GM19023 (cell line): ENCODE results near the gene KRTAP10-6.
"Not testable (repeated sequence)": the region's sequence is repeated elsewhere in the genome, so short reads cannot be mapped to it uniquely, and the experiment has no call there.

Experiments
- ATAC-seq: cut with Tn5 transposase; IDR thresholded peaks from one replicate; pipeline ENCODE4 v1.9.1; 2021; ENCODE audit warnings: mild to moderate bottlenecking, moderate library complexity; ENCODE audit not compliant: unreplicated experiment

The KRTAP10-6 gene

GRCh38 chr21:44618504-44618903 lies 26.2 kb upstream of the KRTAP10-6 start:
- no peak for ATAC-seq

- ATAC-seq = no peak
Observed at GRCh38 chr21:44617071-44617501, 24.8 kb upstream of the KRTAP10-6 start.

GRCh38 chr21:44616591-44616926 lies 24.3 kb upstream of the KRTAP10-6 start:
- ATAC-seq = no peak

- no peak for ATAC-seq
Observed at GRCh38 chr21:44615911-44616590, 23.7 kb upstream of the KRTAP10-6 start.

GRCh38 chr21:44615466-44615865 lies 23.2 kb upstream of the KRTAP10-6 start:
- ATAC-seq = no peak

- no peak for ATAC-seq
Observed at GRCh38 chr21:44614961-44615391, 22.7 kb upstream of the KRTAP10-6 start.

GRCh38 chr21:44614161-44614631 lies 21.9 kb upstream of the KRTAP10-6 start:
- ATAC-seq = no peak

- ATAC-seq = no peak
Observed at GRCh38 chr21:44613386-44614155, 21.3 kb upstream of the KRTAP10-6 start.

GRCh38 chr21:44612669-44613229 lies 20.4 kb upstream of the KRTAP10-6 start:
- no peak for ATAC-seq

GRCh38 chr21:44612029-44612486 lies 19.8 kb upstream of the KRTAP10-6 start, which contains the start of gene KRTAP10-8:
Gene KRTAP10-8, plus strand, starts transcription at chr21:44612079. Its CDS starts 22 bp downstream, at chr21:44612101.
- ATAC-seq = no peak

GRCh38 chr21:44611551-44611950 lies 19.2 kb upstream of the KRTAP10-6 start:
- ATAC-seq = no peak

- ATAC-seq = not testable (repeated sequence)
Observed at GRCh38 chr21:44610157-44610843, 18.0 kb upstream of the KRTAP10-6 start.

- no peak for ATAC-seq
Observed at GRCh38 chr21:44609193-44609592, 16.9 kb upstream of the KRTAP10-6 start.

- no peak for ATAC-seq
Observed at GRCh38 chr21:44606495-44606894, 14.2 kb upstream of the KRTAP10-6 start.

- ATAC-seq = no peak
Observed at GRCh38 chr21:44603911-44604310, 11.6 kb upstream of the KRTAP10-6 start.

GRCh38 chr21:44603109-44603875 lies 11.0 kb upstream of the KRTAP10-6 start:
- ATAC-seq = no peak

GRCh38 chr21:44602463-44602850 lies 10.2 kb upstream of the KRTAP10-6 start:
- no peak for ATAC-seq

GRCh38 chr21:44601596-44602462 lies 9.5 kb upstream of the KRTAP10-6 start:
- no peak for ATAC-seq

- not testable (repeated sequence) for ATAC-seq
Observed at GRCh38 chr21:44601091-44601490, 8.8 kb upstream of the KRTAP10-6 start.
